H1 (cell line): Measurements from ENCODE around the gene SH3D19. TPM values are rescaled to one million over a fixed set of nuclear protein-coding genes. Genes with fewer than 3 reads are reported as not detected.

Experiments used
- CTCF ChIA-PET: fragments of 300-600 bp; sonication (Branson Sonifier 250); formaldehyde crosslinking; loops from one replicate; lab custom pipeline; 2021; ENCODE audit not compliant: partially characterized antibody; lab: Charles Lee
- POLR2A ChIA-PET: fragments of 300-600 bp; sonication (Branson Sonifier 250); formaldehyde crosslinking; loops from one replicate; lab custom pipeline; 2021; ENCODE audit warnings: inconsistent platforms; ENCODE audit not compliant: partially characterized antibody; lab: Charles Lee
- DNase-seq, 2 experiments: peaks; one replicate each; pipeline versions ENCODE4 v3.0.0 to v3.0.0-alpha.2; 2010 to 2022; ENCODE audit warnings: low spot score in 2 of 2, low read depth in 1 of 2, mixed read lengths in 1 of 2
- FAIRE-seq: peaks from 2 replicates; lab custom pipeline; 2011; peaks lifted over from hg19 to GRCh38; lab: Jason Lieb, UNC
- H2AFZ ChIP-seq: 2 replicates; pipeline ENCODE4 v1.8.1; 2012; ENCODE audit warnings: low read length, inconsistent platforms
- H2AK5ac ChIP-seq: 2 replicates; pipeline ENCODE4 v1.6.1; 2013; ENCODE audit warnings: low read depth, low read length
- H2BK120ac ChIP-seq: replicated peaks from 2 replicates; pipeline ENCODE3; 2013; ENCODE audit warnings: low read depth, low read length, inconsistent platforms
- H2BK12ac ChIP-seq: 2 replicates; pipeline ENCODE4 v1.6.1; 2013; ENCODE audit warnings: low read depth, low read length
- H2BK15ac ChIP-seq: 2 replicates; pipeline ENCODE4 v1.6.1; 2013; ENCODE audit warnings: low read length
- H2BK20ac ChIP-seq: 2 replicates; pipeline ENCODE4 v1.6.1; 2013; ENCODE audit warnings: low read length
- H2BK5ac ChIP-seq: 2 replicates; pipeline ENCODE4 v1.6.1; 2013; ENCODE audit warnings: low read depth, low read length
- H3K14ac ChIP-seq: 2 replicates; pipeline ENCODE4 v1.6.1; 2013; ENCODE audit warnings: inconsistent platforms; ENCODE audit not compliant: insufficient read length
- H3K18ac ChIP-seq: 2 replicates; pipeline ENCODE4 v1.6.1; 2013; ENCODE audit warnings: low read length; ENCODE audit errors: extremely low read depth
- H3K23ac ChIP-seq: 2 replicates; pipeline ENCODE4 v1.6.1; 2013; ENCODE audit warnings: inconsistent platforms; ENCODE audit not compliant: insufficient read length
- H3K23me2 ChIP-seq: 2 replicates; pipeline ENCODE4 v1.6.1; 2013; ENCODE audit warnings: low read depth, low read length
- H3K27ac ChIP-seq: 2 replicates; pipeline ENCODE4 v1.6.1; 2011; ENCODE audit warnings: low read depth, low read length, inconsistent platforms
- H3K27me3 ChIP-seq, 4 experiments: replicated peaks in 1 of 4; 1 replicate in 1 of 4; 2 replicates in 3 of 4; pipeline versions ENCODE4 v1.6.1 to v1.8.1; 2011 to 2013; ENCODE audit warnings: low read length in 3 of 4, mild to moderate bottlenecking in 3 of 4, inconsistent platforms in 2 of 4, mixed read lengths in 2 of 4, moderate library complexity in 1 of 4; ENCODE audit not compliant: control insufficient read depth in 3 of 4, insufficient read depth in 3 of 4; ENCODE audit errors: extremely low read depth in 1 of 4
- H3K36me3 ChIP-seq, 4 experiments: 2 replicates each; pipeline versions ENCODE4 v1.6.1 to v1.8.1; 2011 to 2013; ENCODE audit warnings: mild to moderate bottlenecking in 4 of 4, low read length in 3 of 4, moderate library complexity in 2 of 4, control low read depth in 1 of 4, inconsistent platforms in 1 of 4; ENCODE audit not compliant: insufficient read depth in 4 of 4, control insufficient read depth in 2 of 4
- H3K4ac ChIP-seq: replicated peaks from 2 replicates; pipeline ENCODE3; 2013; ENCODE audit warnings: low read length, low read depth, mixed read lengths, inconsistent platforms; ENCODE audit not compliant: insufficient read length
- H3K4me1 ChIP-seq, 4 experiments: replicated peaks in 1 of 4; 1 replicate in 1 of 4; 2 replicates in 3 of 4; pipeline versions ENCODE4 v1.6.1 to v1.8.1; 2011 to 2013; ENCODE audit warnings: low read length in 3 of 4, inconsistent platforms in 2 of 4, mixed read lengths in 1 of 4; ENCODE audit not compliant: insufficient read depth in 4 of 4, control insufficient read depth in 3 of 4
- H3K4me2 ChIP-seq, 2 experiments: 2 replicates each; pipeline versions ENCODE4 v1.6.1 to v1.8.1; 2011 to 2013; ENCODE audit warnings: low read depth in 2 of 2, low read length in 2 of 2, control low read depth in 1 of 2, inconsistent platforms in 1 of 2, mild to moderate bottlenecking in 1 of 2; ENCODE audit not compliant: insufficient read depth in 1 of 2
- H3K4me3 ChIP-seq, 4 experiments: fragments of 200-600, 300-600 bp in 1 of 4; sonication (generic), shearing (Covaris generic), sonication (Bioruptor Twin) in 1 of 4; 2 replicates each; pipeline versions ENCODE4 v1.5.1 to v1.8.1; 2011 to 2016; ENCODE audit warnings: low read length in 4 of 4, low read depth in 3 of 4, control low read depth in 2 of 4, inconsistent platforms in 2 of 4, mild to moderate bottlenecking in 2 of 4, mixed read lengths in 1 of 4, moderate library complexity in 1 of 4; ENCODE audit not compliant: insufficient read depth in 2 of 4; ENCODE audit errors: extremely low read depth in 1 of 4
- H3K56ac ChIP-seq: replicated peaks from 2 replicates; pipeline ENCODE3; 2013; ENCODE audit warnings: low read depth, mild to moderate bottlenecking, mixed read lengths, low read length, inconsistent platforms; ENCODE audit not compliant: insufficient read length
- H3K79me1 ChIP-seq: 2 replicates; pipeline ENCODE4 v1.6.1; 2013; ENCODE audit warnings: low read depth, low read length, control low read depth
- H3K79me2 ChIP-seq, 2 experiments: 2 replicates each; pipeline versions ENCODE4 v1.6.1 to v1.8.1; 2012 to 2013; ENCODE audit warnings: low read length in 2 of 2, mild to moderate bottlenecking in 2 of 2, inconsistent platforms in 1 of 2; ENCODE audit not compliant: insufficient read depth in 2 of 2, control insufficient read depth in 1 of 2
- H3K9ac ChIP-seq, 4 experiments: replicated peaks in 1 of 4; 1 replicate in 1 of 4; 2 replicates in 3 of 4; pipeline versions ENCODE4 v1.6.1 to v1.8.1; 2011 to 2013; ENCODE audit warnings: low read depth in 3 of 4, low read length in 3 of 4, control low read depth in 2 of 4, mild to moderate bottlenecking in 2 of 4, moderate library complexity in 2 of 4, inconsistent platforms in 1 of 4; ENCODE audit errors: extremely low read depth in 1 of 4
- H3K9me3 ChIP-seq, 2 experiments: 2 replicates each; pipeline versions ENCODE4 v1.6.1 to v1.8.1; 2012 to 2013; ENCODE audit warnings: mild to moderate bottlenecking in 2 of 2, moderate library complexity in 2 of 2, control low read depth in 1 of 2, inconsistent platforms in 1 of 2, low read depth in 1 of 2, low read length in 1 of 2, mixed read lengths in 1 of 2; ENCODE audit not compliant: insufficient read depth in 2 of 2
- H4K20me1 ChIP-seq, 2 experiments: replicated peaks in 1 of 2; 2 replicates each; pipeline versions ENCODE3 to v1.8.1; 2011 to 2013; ENCODE audit warnings: inconsistent platforms in 2 of 2, low read length in 2 of 2, mild to moderate bottlenecking in 1 of 2; ENCODE audit not compliant: insufficient read depth in 2 of 2, control insufficient read depth in 1 of 2
- H4K5ac ChIP-seq: 2 replicates; pipeline ENCODE4 v1.6.1; 2013; ENCODE audit warnings: low read length, low read depth, mixed read lengths, inconsistent platforms; ENCODE audit not compliant: insufficient read length
- H4K8ac ChIP-seq: 2 replicates; pipeline ENCODE4 v1.8.0; 2013; ENCODE audit warnings: mild to moderate bottlenecking, moderate library complexity, low read length, inconsistent platforms; ENCODE audit not compliant: insufficient read depth; ENCODE audit errors: extremely low read depth
- H4K91ac ChIP-seq: replicated peaks from 2 replicates; pipeline ENCODE3; 2013; ENCODE audit warnings: low read length, mixed read lengths, inconsistent platforms; ENCODE audit not compliant: insufficient read length
- BCL11A ChIP-seq, 2 experiments: IDR thresholded peaks; one replicate each; pipeline ENCODE4 v1.6.1; 2011; ENCODE audit warnings: low read depth in 2 of 2, low read length in 2 of 2, mild to moderate bottlenecking in 2 of 2
- GTF2F1 ChIP-seq: IDR thresholded peaks from 2 replicates; pipeline ENCODE4 v1.6.1; 2012; ENCODE audit warnings: low read depth, low read length, improper control_type of control experiment, borderline replicate concordance
- HDAC2 ChIP-seq, 2 experiments: fragments of 300-600 bp in 1 of 2; sonication (generic) in 1 of 2; IDR thresholded peaks; 2 replicates each; pipeline ENCODE4 v1.6.1; 2011 to 2012; ENCODE audit warnings: low read depth in 2 of 2, low read length in 2 of 2, mild to moderate bottlenecking in 2 of 2, moderate library complexity in 2 of 2, borderline replicate concordance in 1 of 2, inconsistent platforms in 1 of 2
- HDAC6 ChIP-seq: IDR thresholded peaks from one replicate; pipeline ENCODE4 v1.7.1; 2012; ENCODE audit warnings: low read depth, mild to moderate bottlenecking, inconsistent platforms, low read length, moderate library complexity
- KDM1A ChIP-seq: fragments of 200-600, 300-600 bp; sonication (generic); IDR thresholded peaks from 2 replicates; pipeline ENCODE4 v1.7.1; 2016; ENCODE audit warnings: mild to moderate bottlenecking, low read length, borderline replicate concordance
- POLR2AphosphoS5 ChIP-seq: IDR thresholded peaks from 2 replicates; pipeline ENCODE4 v1.6.1; 2011; ENCODE audit warnings: low read depth, low read length
- SIN3A ChIP-seq, 2 experiments: IDR thresholded peaks in 1 of 2; conservative IDR thresholded peaks in 1 of 2; 2 replicates each; pipeline ENCODE4 v1.6.1; 2011 to 2012; ENCODE audit warnings: low read length in 2 of 2, improper control_type of control experiment in 1 of 2, low read depth in 1 of 2, mild to moderate bottlenecking in 1 of 2
- SIX5 ChIP-seq: IDR thresholded peaks from 2 replicates; pipeline ENCODE4 v1.6.1; 2011; ENCODE audit warnings: mild to moderate bottlenecking, low read depth, low read length
- WGBS, 2 experiments: shearing (Covaris generic) in 1 of 2; methylation state at CpG; one replicate each; pipeline versions ENCODE4 v1.1.6 to v1.1.7; 2013 to 2015; ENCODE audit warnings: low lambda C conversion rate in 2 of 2, mixed read lengths in 2 of 2, inconsistent platforms in 1 of 2, low coverage in 1 of 2, missing lambda C conversion rate in 1 of 2; ENCODE audit not compliant: insufficient replicate concordance in 2 of 2, insufficient coverage in 1 of 2, insufficient read length in 1 of 2; ENCODE audit errors: extremely low coverage in 1 of 2, missing lambda C conversion rate in 1 of 2; 5-methylcytosine and 5-hydroxymethylcytosine counted together
- polyA plus RNA-seq, 7 experiments: library from polyadenylated mRNA; depleted of rRNA in 3 of 7; stranded (reverse) in 5 of 7; unstranded in 2 of 7; fragments of >200 nt in 5 of 7; fragments of 200-250 nt in 2 of 7; gene quantifications; 1 replicate in 5 of 7; 2 replicates in 1 of 7; 4 replicates in 1 of 7; pipeline versions ENCODE4 v1.2.1 to v1.2.3, GENCODE V29; 2011 to 2013; ENCODE audit warnings: missing spikeins in 2 of 7, mixed read lengths in 2 of 7
- total RNA-seq: library from RNA; stranded (reverse); fragmentation: NEBNext Ultra II Directional; extraction: Animal tissue kit (Norgen Biotek cat#: 25700); gene quantifications from 2 replicates; pipeline ENCODE4 v1.2.1, GENCODE V29; 2021

Gene SH3D19
- total and polyA plus RNA-seq, 2 of the 8 experiments (the other 6 are each of a cell fraction or from before 2014, with no cell fraction given), result 11.7 to 51.3 TPM

- no peak overlapping the region for H2AFZ ChIP-seq
- TF ChIP-seq KDM1A, result no peak
- TF ChIP-seq HDAC6, result no peak
- no peak for TF ChIP-seq GTF2F1
- TF ChIP-seq SIN3A (conservative IDR thresholded peaks at IDR 0.05 in 1 of 2, IDR thresholded peaks at IDR 0.05 in 1 of 2; ENCODE audit: low read depth in 1 of 2, low read length in 2 of 2), result no peak
- TF ChIP-seq HDAC2 (IDR thresholded peaks at IDR 0.05; ENCODE audit: borderline replicate concordance in 1 of 2, low read depth in 2 of 2, low read length in 2 of 2), result no peak
- no peak for TF ChIP-seq SIX5
- no peak for TF ChIP-seq BCL11A (IDR thresholded peaks at IDR 0.05; ENCODE audit: low read depth in 2 of 2, low read length in 2 of 2)
- TF ChIP-seq POLR2AphosphoS5, result no peak
These were observed 166.4 kb downstream of the SH3D19 start for GRCh38 chr4:151158979-151159378.

More at GRCh38 chr4:151158979-151159378, 166.4 kb downstream of the SH3D19 start:
- no peak overlapping the region for H3K4me3 ChIP-seq
- no peak overlapping the region for H3K4me2 ChIP-seq
- no peak overlapping the region for H4K91ac ChIP-seq
- H3K79me1 ChIP-seq, result no peaks in the 10 kb centered on the region
- no peak overlapping the region for H3K14ac ChIP-seq
- H3K27ac ChIP-seq, result no peak overlapping the region
- H4K8ac ChIP-seq, result no peak overlapping the region
- FAIRE-seq (no peak), DNase-seq (no peak)
- ChIA-PET CTCF (no interaction called here), POLR2A (interaction anchor here (1.1 kb wide), 1 partner anchor 58 kb away, joined by 3 read pairs; no protein-coding TSS in a partner anchor)
- H3K4me1 ChIP-seq, result no peaks in the 10 kb centered on the region
- H4K5ac ChIP-seq, result no peak overlapping the region
- WGBS, 2 experiments, result 100% methylated on average over 1 of the region's 1 CpG; no CpG with 5 or more reads in 1 of the 2 experiments
- no peak overlapping the region for H3K9ac ChIP-seq
- H3K18ac ChIP-seq, result no peak overlapping the region
- no peaks in the 10 kb centered on the region for H3K79me2 ChIP-seq
- H3K56ac ChIP-seq, result no peak overlapping the region
- no peaks in the 10 kb centered on the region for H3K23me2 ChIP-seq
- no peaks in the 10 kb centered on the region for H4K20me1 ChIP-seq
- no peak overlapping the region for H2BK12ac ChIP-seq
- no peak overlapping the region for H2BK5ac ChIP-seq
- no peak overlapping the region for H2BK15ac ChIP-seq
- no peak overlapping the region for H3K23ac ChIP-seq
- no peak overlapping the region for H2AK5ac ChIP-seq
- no peak overlapping the region for H2BK20ac ChIP-seq
- no peaks in the 10 kb centered on the region for H3K9me3 ChIP-seq
- peaks cover 0 to 5% (median 0%) of the 10 kb centered on the region in 4 experiments; a peak in 2 of 8 replicates for H3K36me3 ChIP-seq
- H3K4ac ChIP-seq, result no peak overlapping the region
- H3K27me3 ChIP-seq, result no peaks in the 10 kb centered on the region
- H2BK120ac ChIP-seq, result no peak overlapping the region
